Sigmoid colon (tissue), 4 donors: Measurements from ENCODE around the gene PPDPF.

ENCODE experiments used
- CTCF ChIP-seq, 4 experiments: fragments of 450-650 bp in 3 of 4; fragments of 200-600 bp in 1 of 4; IDR thresholded peaks; one replicate each; pipeline ENCODE4 v1.5.1; 2016 to 2019; ENCODE audit warnings: antibody characterized with exemption in 4 of 4, mild to moderate bottlenecking in 3 of 4, moderate library complexity in 2 of 4
- POLR2A ChIP-seq, 2 donors: fragments of 450-650 bp; IDR thresholded peaks; one replicate each; pipeline ENCODE4 v1.6.1; 2016; ENCODE audit warnings: antibody characterized with exemption in 2 of 2, mild to moderate bottlenecking in 2 of 2, moderate library complexity in 2 of 2
- POLR2AphosphoS5 ChIP-seq, 4 donors: sonication (generic); formaldehyde crosslinking; IDR thresholded peaks; one replicate each; pipeline ENCODE4 v1.6.1; 2017; ENCODE audit warnings: antibody characterized with exemption in 4 of 4

DNA sequence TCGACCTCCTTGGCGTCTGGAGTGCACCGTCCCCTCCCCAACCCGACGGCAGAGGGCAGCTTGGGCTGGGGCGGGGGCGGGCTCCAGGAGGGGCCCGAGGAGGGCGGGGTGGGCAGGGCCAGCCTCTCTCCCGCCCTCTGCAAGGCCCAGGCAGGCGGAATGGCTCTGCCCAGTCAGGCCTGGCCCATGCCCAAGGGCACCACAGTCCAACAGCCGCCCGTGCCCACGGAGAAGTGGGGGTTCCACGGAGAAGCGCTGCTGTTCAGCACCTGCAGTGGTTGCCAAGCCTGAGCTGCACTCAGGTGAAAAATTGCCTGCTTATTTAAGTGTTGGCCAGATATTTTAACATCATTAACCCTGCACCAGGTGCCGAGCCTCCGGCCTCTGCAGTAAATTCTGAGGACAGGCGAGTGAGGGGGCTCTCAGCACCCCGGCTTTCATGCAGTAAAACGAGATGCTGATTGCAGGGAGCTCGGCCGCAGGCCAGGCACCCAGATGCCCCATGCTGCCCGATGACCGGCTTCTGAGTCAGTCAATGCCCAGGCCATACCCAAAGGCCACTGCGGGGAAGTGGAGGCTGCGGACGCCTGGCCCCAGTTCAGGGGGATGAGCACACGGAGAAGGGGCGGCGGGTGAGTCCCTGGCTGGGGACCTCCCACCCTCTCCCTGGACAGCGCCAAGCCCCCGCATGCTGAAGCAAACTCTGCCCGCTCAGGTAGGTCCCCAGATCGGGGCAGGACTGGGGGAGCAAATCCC, 27.3 kb downstream of the PPDPF start, which contains the start of gene SRMS:
- TF ChIP-seq CTCF (IDR thresholded peaks at IDR 0.05) (no peak), POLR2AphosphoS5 (IDR thresholded peaks at IDR 0.05) (no peak), POLR2A (IDR thresholded peaks at IDR 0.05) (no peak)
